ENCODE measurements around the gene CALML5. TPM values are rescaled to one million over a fixed set of nuclear protein-coding genes. Genes with fewer than 3 reads are reported as not detected.

Gene CALML5
- not detected for total RNA-seq
- polyA plus RNA-seq = not detected

DNA sequence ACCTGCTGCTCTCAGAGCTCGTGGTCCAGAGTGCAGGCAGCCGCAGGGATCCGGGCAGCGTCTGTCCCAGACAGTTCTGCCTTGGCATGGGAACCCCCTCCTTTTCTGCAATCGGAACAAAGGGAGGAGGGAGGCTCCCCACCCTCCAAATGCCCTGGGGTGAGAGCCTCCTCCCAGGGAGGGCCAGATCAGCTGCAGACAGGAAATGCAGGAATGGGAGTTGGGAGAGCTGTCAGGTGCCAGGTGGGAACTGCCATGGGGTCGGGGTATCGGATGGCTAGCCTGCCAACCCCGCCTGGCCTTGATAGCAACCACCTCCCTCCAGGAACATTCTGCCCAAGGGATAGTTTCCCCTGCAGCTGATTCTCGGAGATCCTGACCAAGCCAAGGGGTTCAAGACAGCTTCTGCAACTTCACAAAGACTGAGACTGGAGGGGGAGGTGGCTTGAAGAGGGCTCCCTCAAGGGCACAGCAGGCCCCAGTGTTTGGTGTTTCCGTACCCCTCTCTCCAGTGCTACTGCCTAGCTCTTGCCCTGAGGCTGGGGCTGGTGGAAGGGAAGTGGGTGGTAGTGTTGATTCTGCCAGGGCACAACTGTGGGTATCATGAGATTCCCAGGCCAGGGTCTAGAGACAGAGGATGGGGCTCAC lies at the start of gene CALML5:
Gene CALML5, minus strand, starts transcription at position 78 of the 648 bp plus-strand sequence. CDS start 132 bp downstream, outside the sequence.
- H3K4me1 Mint-ChIP-seq = no peaks in the 10 kb centered on the region
- H3K9me3 Mint-ChIP-seq = no peaks in the 10 kb centered on the region
- no peaks in the 10 kb centered on the region for H3K36me3 Mint-ChIP-seq
- H3K27ac ChIP-seq (ENCODE audit: insufficient read depth, low read length, poor library complexity, severe bottlenecking) = no peak within 1 kb of the TSS
- no peaks in the 10 kb centered on the region for H3K4me1 ChIP-seq (ENCODE audit: control insufficient read depth, insufficient read depth, low read length, poor library complexity, severe bottlenecking)
- ATAC-seq (ENCODE audit: low read depth in 2 of 2) (no peak), DNase-seq (no peak)
- peaks cover 6% of the 10 kb centered on the region for H3K27me3 Mint-ChIP-seq
- no peaks in the 10 kb centered on the region for H3K9me3 ChIP-seq (ENCODE audit: control insufficient read depth in 2 of 2, low read length in 2 of 2)
- H3K27ac Mint-ChIP-seq = peak within 1 kb of the TSS in 1 of 3 donors; percentile 44
- no peak within 1 kb of the TSS for H3K4me3 Mint-ChIP-seq
- H3K27me3 ChIP-seq (ENCODE audit: control insufficient read depth, insufficient read depth, low read length) = no peaks in the 10 kb centered on the region
- H3K36me3 ChIP-seq (ENCODE audit: control insufficient read depth, insufficient read depth, low read length) = no peaks in the 10 kb centered on the region
- H3K4me3 ChIP-seq (ENCODE audit: low read depth, low read length) = no peak within 1 kb of the TSS

DNA sequence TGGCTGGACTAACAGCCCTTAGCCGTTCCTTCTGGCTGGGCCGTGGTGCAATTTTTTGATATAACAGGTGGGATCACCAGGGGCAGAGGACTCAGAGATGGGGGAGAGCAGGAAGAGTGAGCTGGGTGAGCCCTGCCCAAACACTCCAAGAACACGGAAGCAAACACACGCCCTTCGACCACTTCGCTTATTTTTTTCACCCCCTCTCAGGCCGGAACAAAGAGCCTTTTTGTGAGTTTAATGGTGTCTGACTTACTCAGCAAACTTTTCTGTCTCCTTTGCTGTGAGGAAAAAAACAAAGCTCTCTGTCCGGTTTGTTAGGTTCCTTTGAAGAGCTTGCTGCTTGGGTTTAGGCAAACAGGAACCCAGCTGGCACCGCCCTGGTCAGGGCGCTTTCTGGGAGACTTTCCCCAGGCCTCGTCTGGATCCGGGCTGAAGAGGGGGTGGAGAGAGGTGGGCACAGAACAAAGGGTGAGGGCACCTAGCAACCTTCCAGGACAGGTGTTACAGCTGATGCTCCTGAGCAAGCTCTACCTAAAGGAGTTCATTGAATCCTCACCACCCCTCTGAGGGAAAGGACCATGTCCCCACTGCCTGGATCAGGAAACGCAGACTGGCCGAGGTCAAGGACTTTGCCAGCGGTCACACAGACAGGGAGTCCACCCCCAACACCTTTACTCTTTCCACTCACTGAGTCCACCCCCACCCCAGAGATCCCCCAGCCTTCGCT lies 48.7 kb upstream of the CALML5 start:
- Mint-ChIP-seq H3K36me3 (no peaks in the 10 kb centered on the region), H3K4me1 (peaks cover 0 to 17% (median 9%) of the 10 kb centered on the region in 4 donors), H3K4me3 (no peak overlapping the region), H3K27ac (no peak overlapping the region), H3K9me3 (peaks cover 0 to 5% (median 2%) of the 10 kb centered on the region in 7 donors), H3K27me3 (peaks cover 9% of the 10 kb centered on the region)
- Histone ChIP-seq H3K9me3 (ENCODE audit: control insufficient read depth in 2 of 2, low read length in 2 of 2) (no peaks in the 10 kb centered on the region), H3K4me3 (ENCODE audit: low read depth, low read length) (no peak overlapping the region), H3K27ac (ENCODE audit: insufficient read depth, low read length, poor library complexity, severe bottlenecking) (no peak overlapping the region), H3K27me3 (ENCODE audit: control insufficient read depth, insufficient read depth, low read length) (peaks cover 3% of the 10 kb centered on the region), H3K4me1 (ENCODE audit: control insufficient read depth, insufficient read depth, low read length, poor library complexity, severe bottlenecking) (peaks cover 21% of the 10 kb centered on the region), H3K36me3 (ENCODE audit: control insufficient read depth, insufficient read depth, low read length) (no peaks in the 10 kb centered on the region)
- DNase-seq = no peak
- no peak for ATAC-seq (ENCODE audit: low read depth in 2 of 2)

- Mint-ChIP-seq H3K27ac (no peak overlapping the region), H3K27me3 (peaks cover 9% of the 10 kb centered on the region), H3K36me3 (no peaks in the 10 kb centered on the region), H3K9me3 (peaks cover 0 to 9% (median 3%) of the 10 kb centered on the region in 7 donors), H3K4me3 (no peak overlapping the region), H3K4me1 (peaks cover 0 to 15% (median 6%) of the 10 kb centered on the region in 4 donors)
- Histone ChIP-seq H3K36me3 (ENCODE audit: control insufficient read depth, insufficient read depth, low read length) (no peaks in the 10 kb centered on the region), H3K9me3 (ENCODE audit: control insufficient read depth in 2 of 2, low read length in 2 of 2) (peaks cover 3 to 5% of the 10 kb centered on the region in 2 experiments), H3K4me3 (ENCODE audit: low read depth, low read length) (no peak overlapping the region), H3K4me1 (ENCODE audit: control insufficient read depth, insufficient read depth, low read length, poor library complexity, severe bottlenecking) (peaks cover 21% of the 10 kb centered on the region), H3K27me3 (ENCODE audit: control insufficient read depth, insufficient read depth, low read length) (peaks cover 3% of the 10 kb centered on the region), H3K27ac (ENCODE audit: insufficient read depth, low read length, poor library complexity, severe bottlenecking) (no peak overlapping the region)
- DNase-seq (no peak), ATAC-seq (ENCODE audit: low read depth in 2 of 2) (no peak)
Observed at GRCh38 chr10:5547681-5547930, 48.2 kb upstream of the CALML5 start.

GRCh38 chr10:5546891-5547680 lies 47.7 kb upstream of the CALML5 start:
- Mint-ChIP-seq H3K27me3 (peaks cover 9% of the 10 kb centered on the region), H3K4me1 (peaks cover 0 to 10% (median 2%) of the 10 kb centered on the region in 4 donors), H3K9me3 (peaks cover 0 to 12% (median 3%) of the 10 kb centered on the region in 7 donors), H3K36me3 (no peaks in the 10 kb centered on the region), H3K4me3 (no peak overlapping the region), H3K27ac (peak overlapping the region in 1 of 3 donors; percentile 32)
- no peak overlapping the region for H3K27ac ChIP-seq (ENCODE audit: insufficient read depth, low read length, poor library complexity, severe bottlenecking)
- peaks cover 3% of the 10 kb centered on the region for H3K27me3 ChIP-seq (ENCODE audit: control insufficient read depth, insufficient read depth, low read length)
- ATAC-seq (ENCODE audit: low read depth in 2 of 2) (no peak), DNase-seq (no peak)
- peaks cover 18% of the 10 kb centered on the region for H3K4me1 ChIP-seq (ENCODE audit: control insufficient read depth, insufficient read depth, low read length, poor library complexity, severe bottlenecking)
- H3K9me3 ChIP-seq (ENCODE audit: control insufficient read depth in 2 of 2, low read length in 2 of 2) = peaks cover 8 to 10% of the 10 kb centered on the region in 2 experiments
- H3K4me3 ChIP-seq (ENCODE audit: low read depth, low read length) = no peak overlapping the region
- H3K36me3 ChIP-seq (ENCODE audit: control insufficient read depth, insufficient read depth, low read length) = no peaks in the 10 kb centered on the region

DNA sequence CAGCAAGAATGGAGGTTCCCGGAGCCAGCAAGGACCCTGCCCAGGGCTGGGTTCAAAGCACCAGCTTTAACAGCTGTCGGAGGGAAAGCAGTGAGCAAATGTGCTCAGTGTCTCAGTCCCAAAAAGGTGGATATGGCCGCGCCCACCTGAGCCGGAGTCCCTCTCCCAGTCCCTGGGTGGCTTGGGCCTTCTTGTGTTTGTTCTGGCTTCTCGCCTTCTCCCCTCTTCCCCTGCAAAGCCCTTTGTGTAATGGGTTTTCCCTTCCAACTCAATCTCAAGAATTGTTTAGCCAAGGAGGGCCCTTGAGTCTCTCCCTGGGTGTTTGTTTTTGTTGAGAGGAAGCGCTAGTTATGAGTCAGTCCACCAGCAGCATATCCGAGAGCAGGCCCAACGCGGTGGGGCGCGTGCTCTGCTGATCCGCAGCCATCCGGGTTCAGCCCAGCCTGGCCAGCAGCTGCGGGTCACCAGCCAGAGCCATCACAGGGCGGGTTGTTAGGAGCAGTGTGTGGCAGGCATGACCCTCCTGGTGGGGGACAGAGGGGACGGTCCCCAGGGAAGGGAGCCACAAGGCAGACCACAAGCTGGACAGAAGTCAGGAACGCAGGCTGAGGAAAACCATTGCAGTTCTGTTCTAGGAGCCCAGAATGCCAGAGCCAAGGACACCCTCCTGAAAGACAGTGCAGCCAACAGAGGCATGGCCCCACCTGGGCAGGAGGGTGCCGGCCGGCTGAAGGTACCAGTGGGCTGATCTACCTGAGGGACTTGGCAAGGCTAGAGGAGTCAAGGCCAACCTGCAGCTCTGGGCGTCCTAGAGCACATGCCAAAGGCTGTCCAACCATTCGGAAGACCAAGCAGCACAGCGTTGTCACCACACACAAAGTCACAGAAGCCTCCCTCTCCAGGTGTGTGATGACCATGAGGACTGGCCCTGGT lies 46.7 kb upstream of the CALML5 start:
- H3K36me3 ChIP-seq (ENCODE audit: control insufficient read depth, insufficient read depth, low read length) = no peaks in the 10 kb centered on the region
- peaks cover 13% of the 10 kb centered on the region for H3K4me1 ChIP-seq (ENCODE audit: control insufficient read depth, insufficient read depth, low read length, poor library complexity, severe bottlenecking)
- Mint-ChIP-seq H3K27ac (peak overlapping the region in 1 of 3 donors; percentile 71), H3K36me3 (no peaks in the 10 kb centered on the region), H3K9me3 (peaks cover 0 to 12% (median 7%) of the 10 kb centered on the region in 7 donors), H3K4me3 (no peak overlapping the region), H3K4me1 (peaks cover 0 to 2% (median 0%) of the 10 kb centered on the region in 4 donors), H3K27me3 (peaks cover 12% of the 10 kb centered on the region)
- peaks cover 15 to 17% of the 10 kb centered on the region in 2 experiments for H3K9me3 ChIP-seq (ENCODE audit: control insufficient read depth in 2 of 2, low read length in 2 of 2)
- DNase-seq (no peak), ATAC-seq (ENCODE audit: low read depth in 2 of 2) (no peak)
- H3K4me3 ChIP-seq (ENCODE audit: low read depth, low read length) = no peak overlapping the region
- H3K27ac ChIP-seq (ENCODE audit: insufficient read depth, low read length, poor library complexity, severe bottlenecking) = no peak overlapping the region
- H3K27me3 ChIP-seq (ENCODE audit: control insufficient read depth, insufficient read depth, low read length) = peaks cover 5% of the 10 kb centered on the region

GRCh38 chr10:5545426-5545777 lies 46.0 kb upstream of the CALML5 start:
- Histone ChIP-seq H3K36me3 (ENCODE audit: control insufficient read depth, insufficient read depth, low read length) (no peaks in the 10 kb centered on the region), H3K9me3 (ENCODE audit: control insufficient read depth in 2 of 2, low read length in 2 of 2) (peaks cover 16 to 20% of the 10 kb centered on the region in 2 experiments), H3K4me3 (ENCODE audit: low read depth, low read length) (no peak overlapping the region), H3K4me1 (ENCODE audit: control insufficient read depth, insufficient read depth, low read length, poor library complexity, severe bottlenecking) (peaks cover 13% of the 10 kb centered on the region), H3K27me3 (ENCODE audit: control insufficient read depth, insufficient read depth, low read length) (peaks cover 9% of the 10 kb centered on the region), H3K27ac (ENCODE audit: insufficient read depth, low read length, poor library complexity, severe bottlenecking) (no peak overlapping the region)
- DNase-seq (no peak), ATAC-seq (ENCODE audit: low read depth in 2 of 2) (no peak)
- Mint-ChIP-seq H3K9me3 (peaks cover 0 to 15% (median 7%) of the 10 kb centered on the region in 7 donors), H3K27me3 (peaks cover 17% of the 10 kb centered on the region), H3K27ac (no peak overlapping the region), H3K4me3 (no peak overlapping the region), H3K4me1 (no peaks in the 10 kb centered on the region), H3K36me3 (no peaks in the 10 kb centered on the region)

DNA sequence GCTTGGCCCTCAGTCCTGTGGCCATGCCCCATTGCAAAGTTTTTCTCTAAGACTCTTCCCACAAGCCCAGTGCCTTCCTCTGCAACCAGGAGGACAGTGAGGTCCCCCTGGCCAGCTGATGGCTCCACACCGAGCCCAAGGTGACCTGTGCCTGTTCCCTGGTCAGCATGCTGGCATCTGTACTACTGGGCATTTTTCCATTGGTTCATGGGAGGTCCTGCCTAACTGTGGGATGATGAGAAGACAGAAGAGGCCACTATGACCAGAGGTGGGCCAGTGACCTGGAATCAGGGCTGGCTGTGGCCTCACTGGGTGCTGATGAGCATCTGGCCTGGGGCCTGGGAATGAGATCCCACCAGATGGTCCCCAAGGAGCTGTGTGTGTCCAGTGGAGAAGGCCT lies 45.6 kb upstream of the CALML5 start:
- Histone ChIP-seq H3K9me3 (ENCODE audit: control insufficient read depth in 2 of 2, low read length in 2 of 2) (peaks cover 16 to 20% of the 10 kb centered on the region in 2 experiments), H3K4me3 (ENCODE audit: low read depth, low read length) (no peak overlapping the region), H3K36me3 (ENCODE audit: control insufficient read depth, insufficient read depth, low read length) (no peaks in the 10 kb centered on the region), H3K27me3 (ENCODE audit: control insufficient read depth, insufficient read depth, low read length) (peaks cover 10% of the 10 kb centered on the region), H3K27ac (ENCODE audit: insufficient read depth, low read length, poor library complexity, severe bottlenecking) (no peak overlapping the region), H3K4me1 (ENCODE audit: control insufficient read depth, insufficient read depth, low read length, poor library complexity, severe bottlenecking) (peaks cover 10% of the 10 kb centered on the region)
- Mint-ChIP-seq H3K4me1 (no peaks in the 10 kb centered on the region), H3K27ac (no peak overlapping the region), H3K4me3 (no peak overlapping the region), H3K27me3 (peaks cover 19% of the 10 kb centered on the region), H3K36me3 (no peaks in the 10 kb centered on the region), H3K9me3 (peaks cover 0 to 16% (median 7%) of the 10 kb centered on the region in 7 donors)
- no peak for DNase-seq
- no peak for ATAC-seq (ENCODE audit: low read depth in 2 of 2)
